Measurements from ENCODE around the gene TRIM29. TPM values are rescaled to one million over a fixed set of nuclear protein-coding genes. Genes with fewer than 3 reads are reported as not detected.

TRIM29 gene
- total RNA-seq, 4 donors from 2014 or later = 4.6 to 7.6 (median 6.1) TPM

- H3K36me3 ChIP-seq = no peaks in the 10 kb centered on the region
- no peak overlapping the region for H3K27ac ChIP-seq
- H3K9me3 ChIP-seq = no peaks in the 10 kb centered on the region
- TF ChIP-seq CTCF (IDR thresholded peaks at IDR 0.05) (no peak), POLR2A (IDR thresholded peaks at IDR 0.05) (no peak)
- no peak overlapping the region for H3K4me3 ChIP-seq
- DNase-seq = no peak
- no peaks in the 10 kb centered on the region for H3K4me1 ChIP-seq
- H3K27me3 ChIP-seq = no peaks in the 10 kb centered on the region
- intact Hi-C loops (cut with DNase I; ENCODE audit: low total_unique reads) = loop anchor here (10.0 kb wide), 1 partner anchor 443 kb away; no protein-coding TSS in a partner anchor
Observed at GRCh38 chr11:120107692-120108091, 30.2 kb downstream of the TRIM29 start.

GRCh38 chr11:120106354-120107150 lies 31.4 kb downstream of the TRIM29 start:
- TF ChIP-seq POLR2A (IDR thresholded peaks at IDR 0.05) (no peak), CTCF (IDR thresholded peaks at IDR 0.05) (no peak)
- Histone ChIP-seq H3K27me3 (no peaks in the 10 kb centered on the region), H3K9me3 (no peaks in the 10 kb centered on the region), H3K36me3 (no peaks in the 10 kb centered on the region), H3K4me3 (no peak overlapping the region), H3K27ac (no peak overlapping the region), H3K4me1 (no peaks in the 10 kb centered on the region)
- no peak for DNase-seq
- intact Hi-C loops (cut with DNase I; ENCODE audit: low total_unique reads) = loop anchor here (10.0 kb wide), 1 partner anchor 442 kb away; no protein-coding TSS in a partner anchor

GRCh38 chr11:120105576-120105975 lies 32.3 kb downstream of the TRIM29 start:
- intact Hi-C loops (cut with DNase I; ENCODE audit: low total_unique reads) = loop anchor here (10.0 kb wide), 1 partner anchor 441 kb away; no protein-coding TSS in a partner anchor
- no peak for DNase-seq
- Histone ChIP-seq H3K36me3 (no peaks in the 10 kb centered on the region), H3K9me3 (no peaks in the 10 kb centered on the region), H3K27me3 (no peaks in the 10 kb centered on the region), H3K27ac (no peak overlapping the region), H3K4me3 (no peak overlapping the region), H3K4me1 (no peaks in the 10 kb centered on the region)
- TF ChIP-seq CTCF (IDR thresholded peaks at IDR 0.05) = no peak
- no peak for TF ChIP-seq POLR2A (IDR thresholded peaks at IDR 0.05)

- Histone ChIP-seq H3K27me3 (no peaks in the 10 kb centered on the region), H3K36me3 (no peaks in the 10 kb centered on the region), H3K4me1 (no peaks in the 10 kb centered on the region), H3K27ac (no peak overlapping the region), H3K9me3 (no peaks in the 10 kb centered on the region), H3K4me3 (no peak overlapping the region)
- intact Hi-C loops (cut with DNase I; ENCODE audit: low total_unique reads) = loop anchor here (10.0 kb wide), 1 partner anchor 439 kb away; no protein-coding TSS in a partner anchor
- DNase-seq = no peak
- TF ChIP-seq POLR2A (IDR thresholded peaks at IDR 0.05) = no peak
- TF ChIP-seq CTCF (IDR thresholded peaks at IDR 0.05) = no peak
Observed at GRCh38 chr11:120104041-120104565, 33.8 kb downstream of the TRIM29 start.

GRCh38 chr11:120102864-120103122 lies 35.1 kb downstream of the TRIM29 start:
- Histone ChIP-seq H3K4me1 (no peaks in the 10 kb centered on the region), H3K9me3 (no peaks in the 10 kb centered on the region), H3K27me3 (no peaks in the 10 kb centered on the region), H3K27ac (no peak overlapping the region), H3K36me3 (no peaks in the 10 kb centered on the region), H3K4me3 (no peak overlapping the region)
- TF ChIP-seq CTCF (IDR thresholded peaks at IDR 0.05) (no peak), POLR2A (IDR thresholded peaks at IDR 0.05) (no peak)
- intact Hi-C loops (cut with DNase I; ENCODE audit: low total_unique reads) = loop anchor here (10.0 kb wide), 1 partner anchor 438 kb away; no protein-coding TSS in a partner anchor
- DNase-seq = no peak
